ENCODE data around the gene LYL1.

Gene LYL1

DNA sequence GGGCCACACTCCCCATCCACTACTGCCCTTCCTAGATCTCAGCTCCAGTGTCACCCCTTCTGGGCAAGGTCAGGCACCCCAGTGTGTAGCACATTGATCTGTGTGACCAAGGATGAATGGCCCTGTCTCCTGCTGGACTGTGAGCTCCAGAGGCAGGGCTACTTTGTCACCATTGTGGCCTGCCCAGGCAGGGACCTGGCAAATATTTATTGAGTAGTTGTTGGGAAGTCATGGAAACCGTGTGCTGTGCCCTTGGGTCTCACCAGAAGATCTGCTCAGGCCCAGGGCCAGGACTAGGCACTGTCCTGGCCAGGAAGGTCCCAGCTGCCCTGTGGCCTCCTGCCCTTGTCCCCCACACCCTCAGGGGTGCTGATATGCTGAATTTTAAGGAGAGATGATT, 25.9 kb upstream of the LYL1 start:
- DNase-seq = no peak

DNA sequence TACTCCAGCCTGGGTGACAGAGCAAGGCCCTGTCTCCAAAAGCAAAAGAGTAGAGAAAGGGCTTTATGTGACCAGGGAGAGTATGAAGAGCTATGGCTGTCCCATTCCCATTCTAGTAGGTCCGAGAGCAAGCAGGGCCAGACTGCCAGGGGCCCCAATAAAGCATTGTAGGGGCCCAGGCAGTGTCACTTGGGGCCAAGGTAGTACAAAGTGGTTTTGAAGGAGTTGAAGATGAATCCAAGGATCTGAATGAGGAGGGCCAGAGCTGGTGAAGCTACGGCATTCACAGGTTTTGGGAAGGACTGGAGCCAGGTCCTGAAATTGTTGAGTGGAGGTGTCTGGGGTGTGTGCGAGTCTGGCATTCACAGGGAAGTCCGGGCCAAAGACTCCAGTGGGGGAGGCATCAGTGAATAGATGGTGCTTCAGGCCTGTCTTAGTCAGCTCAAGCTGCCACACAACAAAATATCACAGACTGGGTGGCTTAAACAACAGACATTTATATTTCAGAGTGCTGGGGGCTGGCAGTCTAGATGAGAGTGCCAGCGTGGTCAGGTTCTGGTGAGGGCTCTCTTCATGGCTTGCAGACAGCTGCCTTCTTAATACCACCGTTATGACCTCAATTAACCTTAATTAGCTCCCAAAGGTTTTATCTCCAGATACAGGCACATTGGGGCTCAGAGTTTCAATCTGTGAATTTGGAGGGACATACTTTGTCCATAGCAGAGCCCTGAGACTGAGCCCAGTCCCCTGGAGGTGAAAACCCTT, 25.3 kb upstream of the LYL1 start:
- DNase-seq = no peak

DNA sequence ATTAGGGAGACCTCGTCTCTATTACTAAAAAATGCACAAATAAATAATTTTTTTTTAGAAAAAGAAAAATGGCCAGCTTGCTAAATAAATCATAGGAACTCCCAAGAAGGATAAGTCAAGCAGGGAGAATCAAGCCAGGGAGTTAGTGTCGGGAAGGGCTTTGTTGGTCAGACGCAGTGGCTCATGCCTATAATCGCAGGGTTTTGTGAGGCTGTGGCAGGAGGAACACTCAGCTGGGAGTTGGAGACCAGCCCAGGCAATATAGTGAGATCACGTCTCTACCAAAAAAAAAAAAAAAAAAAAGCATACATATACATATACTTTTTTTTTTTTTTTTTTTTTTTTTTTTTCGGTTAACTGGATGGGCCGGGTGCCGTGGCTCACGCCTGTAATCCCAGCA, 24.4 kb upstream of the LYL1 start:
- DNase-seq = no peak

DNA sequence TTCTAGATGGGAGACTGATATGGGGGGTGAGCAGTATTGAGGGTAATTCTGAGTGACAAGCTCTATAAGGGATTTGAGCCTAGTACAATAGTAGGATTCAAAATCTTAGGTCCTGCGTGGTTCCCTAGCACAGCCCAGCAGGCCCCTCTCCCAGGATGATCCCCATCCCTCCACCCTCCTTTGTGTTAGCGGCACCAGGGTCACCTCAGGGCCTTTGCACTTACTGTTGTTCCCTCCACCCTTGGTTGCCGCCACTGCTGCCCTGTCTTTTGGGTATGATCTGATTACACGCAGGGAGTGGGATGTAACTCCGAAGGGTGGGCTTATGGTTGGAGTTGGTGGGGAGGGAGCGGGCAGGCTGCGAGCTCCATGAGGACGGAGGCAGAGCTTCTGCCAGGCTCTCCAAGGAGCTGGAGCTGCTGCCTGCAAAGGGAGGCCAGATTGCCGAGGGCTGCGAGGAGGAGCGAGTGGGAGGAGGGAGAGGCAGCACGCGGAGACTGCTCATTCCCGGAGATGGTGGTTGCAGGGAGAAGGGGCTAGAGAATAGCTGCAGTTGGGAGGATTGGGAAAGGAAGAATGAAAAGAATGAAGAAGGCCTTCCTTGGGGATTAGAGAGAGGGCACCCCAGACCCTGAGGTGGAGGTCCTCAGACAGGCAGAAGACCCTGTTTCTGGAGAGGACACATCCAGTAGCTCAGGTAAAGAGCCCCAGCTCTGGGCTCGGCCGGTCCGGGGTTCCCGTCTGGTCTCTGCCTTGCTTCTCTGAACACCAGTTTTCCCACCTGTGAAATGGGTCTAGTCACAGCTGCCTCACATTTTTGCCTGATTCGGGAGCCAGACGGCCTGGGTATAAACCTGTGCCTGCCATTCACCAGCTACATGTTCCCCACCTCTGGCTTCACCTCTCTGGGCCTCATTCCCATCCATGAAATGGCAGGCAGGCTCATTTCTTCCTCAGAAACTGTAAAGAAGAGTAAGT, 20.6 kb upstream of the LYL1 start:
- DNase-seq = no peak

DNA sequence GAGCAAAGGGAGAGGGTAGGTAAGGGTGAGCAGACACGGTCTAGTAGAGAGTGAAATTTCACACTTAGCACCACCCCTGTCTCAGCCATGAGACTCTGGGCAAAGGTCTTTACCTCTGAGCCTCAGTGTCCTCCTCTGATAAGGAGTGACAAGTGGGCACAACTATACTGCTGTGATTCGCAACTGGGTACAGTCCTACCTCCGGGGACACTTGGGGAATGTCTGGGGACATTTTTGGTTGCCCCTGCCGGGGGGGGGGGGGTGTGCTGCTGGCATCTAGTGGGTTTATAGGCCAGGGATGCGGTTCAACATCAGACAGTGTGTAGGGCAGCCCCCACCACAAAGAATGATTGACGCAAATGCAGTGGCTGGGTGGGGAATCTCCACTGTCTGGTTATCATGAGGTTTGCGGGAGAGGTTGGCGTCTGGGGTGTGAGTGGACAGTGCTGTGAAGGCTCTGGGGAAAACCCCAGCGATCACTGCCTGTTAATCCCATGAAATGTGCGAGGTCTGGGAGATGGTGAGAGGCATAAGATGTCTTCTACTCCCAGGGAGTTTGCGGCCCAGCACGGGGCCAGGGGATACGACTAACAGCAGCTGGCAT, 19.7 kb upstream of the LYL1 start:
- no peak for DNase-seq

DNA sequence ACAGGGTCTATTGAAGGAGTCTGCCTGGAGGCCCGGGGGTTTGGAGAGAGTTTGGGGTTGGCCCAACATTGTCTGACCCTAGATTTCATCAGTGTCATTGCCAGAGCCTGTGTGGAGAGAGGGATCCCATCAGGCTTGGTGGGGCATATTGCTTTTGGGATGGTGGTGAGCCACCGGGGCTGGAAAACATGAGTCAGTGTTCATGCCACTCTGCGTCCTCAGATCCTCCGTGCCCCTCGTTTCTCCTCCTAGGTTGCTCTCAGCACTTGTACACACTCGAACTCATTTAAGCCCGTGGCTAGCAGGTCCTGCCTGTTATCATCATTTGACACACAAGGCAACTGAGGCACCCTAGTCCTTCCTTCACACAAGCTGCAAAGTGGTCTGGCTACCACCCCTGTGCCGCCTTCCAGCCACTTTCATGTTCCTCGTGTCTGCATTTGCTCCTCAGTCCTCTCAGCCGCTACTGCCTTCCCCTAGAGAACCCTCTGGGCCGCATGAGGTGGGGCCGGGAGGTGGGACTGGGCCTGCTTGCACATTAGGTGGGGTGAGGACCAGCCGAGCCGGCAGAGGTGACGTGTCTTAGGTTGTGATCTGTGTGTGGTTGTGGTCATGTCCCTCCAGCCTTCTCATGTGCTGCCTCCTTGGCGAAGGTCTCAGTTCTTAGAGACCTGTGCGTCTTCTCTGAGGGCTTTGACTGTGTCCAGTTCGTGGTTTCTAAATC, 19.1 kb upstream of the LYL1 start:
- DNase-seq = no peak

DNA sequence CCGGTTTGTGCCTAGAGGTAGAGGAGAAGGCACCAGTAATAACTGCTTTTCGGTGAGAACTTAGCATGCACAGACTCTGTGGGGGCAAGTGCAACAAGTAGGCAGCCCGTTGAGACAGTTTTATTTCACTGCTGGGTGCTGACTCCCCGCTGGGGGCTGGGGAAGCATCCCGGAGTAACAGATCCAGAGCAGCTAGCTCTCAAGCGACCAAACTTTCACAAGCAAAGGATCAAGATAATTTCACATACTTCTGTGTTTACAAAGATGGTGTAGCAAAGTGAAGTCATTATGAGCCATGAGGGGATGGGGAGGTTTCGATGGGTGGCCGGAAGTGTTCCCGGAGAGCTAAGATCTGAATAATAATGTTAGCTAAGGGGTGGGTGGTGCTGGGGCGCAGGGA, 18.2 kb upstream of the LYL1 start:
- DNase-seq = no peak

DNA sequence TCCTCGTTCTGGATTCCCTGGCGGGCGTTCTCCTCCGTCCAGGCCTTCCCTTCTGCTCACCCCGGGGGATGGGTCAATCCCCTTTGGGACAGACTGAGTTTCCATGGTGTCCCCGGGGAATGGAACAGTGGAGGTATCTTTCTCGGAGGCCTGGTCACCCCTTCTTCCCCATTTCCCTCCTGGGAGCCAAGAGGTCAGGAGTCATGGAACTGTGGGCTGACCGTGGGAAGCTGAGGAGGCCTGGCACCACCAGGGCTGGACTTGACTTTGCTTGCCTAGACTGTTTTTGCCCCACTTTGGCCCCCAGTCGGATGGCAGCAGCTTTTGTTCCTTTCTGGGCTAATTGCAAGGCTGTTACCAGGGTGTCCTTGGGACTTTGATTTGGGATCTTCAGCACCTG, 17.4 kb upstream of the LYL1 start:
- no peak for DNase-seq

DNA sequence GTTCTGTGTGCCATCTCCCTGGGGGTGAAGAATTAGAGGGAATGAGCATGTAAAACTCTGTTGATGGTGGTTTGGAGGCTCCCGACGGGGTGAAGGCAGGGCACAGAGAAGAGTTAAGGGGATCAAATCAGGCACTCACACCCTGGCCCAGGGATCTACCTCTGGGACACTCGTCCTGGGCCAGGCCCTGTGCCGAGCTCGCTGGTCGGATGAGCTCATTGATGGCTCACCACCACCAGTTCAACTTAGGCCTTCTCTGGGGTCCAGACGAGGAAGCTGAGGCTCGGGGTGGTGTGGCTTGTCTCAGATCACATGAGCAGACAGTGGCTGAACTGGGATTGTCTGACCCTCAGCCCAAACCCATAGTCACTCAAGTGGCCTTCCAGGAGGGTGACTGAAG, 17.0 kb upstream of the LYL1 start:
- DNase-seq = no peak

DNA sequence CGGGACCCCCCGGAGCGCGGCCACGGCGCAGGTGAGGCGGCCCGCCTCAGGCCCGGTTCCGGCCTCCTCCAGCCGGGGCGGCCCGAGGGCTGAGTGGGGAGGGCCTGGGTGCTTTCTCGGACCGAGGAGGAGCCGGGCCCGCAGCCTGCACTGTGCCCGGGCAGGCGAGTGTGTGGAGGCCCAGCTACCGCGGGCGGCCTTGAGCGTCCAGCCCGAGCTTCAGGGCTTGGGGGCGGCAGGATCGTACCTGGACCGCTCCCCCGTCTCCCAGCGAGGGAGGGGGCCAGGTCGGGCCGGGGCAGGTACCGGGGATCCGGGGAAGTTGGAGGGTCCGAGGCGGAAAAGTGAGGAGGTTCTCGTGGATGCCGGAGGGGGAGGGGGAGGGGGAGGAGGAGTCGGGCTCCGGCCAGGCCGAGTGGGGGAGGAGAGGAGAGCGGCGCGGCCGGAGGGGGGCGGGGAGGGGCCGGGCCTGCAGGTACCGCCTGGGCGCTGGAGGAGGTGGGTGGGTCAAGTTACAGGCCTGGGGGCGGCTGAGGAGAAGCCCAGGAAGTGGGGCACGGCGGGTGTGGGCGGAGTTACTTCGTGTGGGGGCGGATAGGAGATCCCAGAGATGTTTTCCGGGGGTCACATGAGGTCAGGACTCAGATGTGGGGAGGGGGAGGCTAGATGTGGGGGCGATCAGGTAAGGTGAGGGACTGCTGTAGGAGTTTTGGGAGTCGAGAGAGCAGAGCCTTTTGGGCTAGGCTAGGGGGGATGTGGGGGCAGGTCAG, 16.0 kb upstream of the LYL1 start:
- DNase-seq = peak; percentile 10

DNA sequence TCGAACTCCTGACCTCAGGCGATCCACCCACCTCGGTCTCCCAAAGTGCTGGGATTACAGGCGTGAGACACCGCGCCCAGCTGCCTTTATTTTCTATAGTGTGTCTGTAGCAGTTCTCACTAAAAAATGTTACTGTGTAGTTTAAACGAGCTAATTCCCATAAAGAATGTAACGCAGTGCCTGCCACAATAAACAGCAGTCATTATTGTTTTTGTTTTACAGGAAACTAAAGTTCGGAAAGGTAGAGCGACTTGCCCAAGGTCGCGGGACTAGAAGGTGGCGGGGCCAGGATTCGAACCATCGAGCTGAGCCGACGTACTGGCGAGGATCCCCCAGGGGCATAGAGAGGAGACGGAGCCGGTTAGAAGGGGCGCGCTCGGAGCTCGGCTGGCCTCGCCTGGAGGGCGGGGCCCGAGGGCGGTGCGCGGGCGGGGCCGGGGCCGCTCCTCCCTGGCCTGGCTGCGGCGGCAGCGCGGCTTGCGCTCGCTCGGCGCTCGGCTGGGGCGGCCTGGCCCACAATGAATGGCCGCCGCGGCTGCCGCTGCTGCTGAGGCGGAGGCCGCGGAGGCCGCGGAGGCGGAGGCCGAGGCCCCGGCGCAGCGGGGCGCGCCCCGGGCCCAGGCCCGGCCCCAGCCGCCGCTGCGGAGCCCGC, 15.2 kb upstream of the LYL1 start, which contains the start of gene NACC1:
TSS of gene NACC1 (plus strand) at position 493 of the 652 bp plus-strand sequence. CDS start 16,944 bp downstream, outside the sequence.
- DNase-seq = peak; percentile 87

DNA sequence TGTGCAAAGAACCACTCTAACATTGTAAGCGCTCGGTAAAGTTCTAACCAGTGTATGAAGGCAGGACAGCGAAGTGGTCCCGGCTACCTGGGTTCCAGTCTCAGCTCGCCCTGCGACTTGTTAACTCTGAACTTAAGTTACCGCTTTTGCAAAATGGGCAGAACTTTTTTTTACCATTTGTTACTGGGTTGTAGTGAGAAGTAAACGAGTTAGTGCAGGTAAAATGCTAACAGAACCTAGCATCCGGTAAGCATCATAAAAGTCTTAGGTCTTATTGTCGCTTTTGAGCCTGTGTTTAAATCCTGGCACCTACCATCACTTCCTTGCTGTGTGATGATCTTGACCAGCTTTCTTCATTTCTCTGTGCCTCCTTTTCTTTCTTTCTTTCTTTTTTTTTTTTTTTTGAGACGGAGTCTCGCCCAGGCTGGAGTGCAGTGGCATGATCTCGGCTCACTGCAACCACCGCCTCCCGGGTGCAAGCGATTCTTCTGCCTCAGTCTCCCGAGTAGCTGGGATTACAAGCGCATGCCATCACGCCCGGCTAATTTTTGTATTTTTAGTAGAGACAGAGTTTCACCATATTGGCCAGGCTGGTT, 14.6 kb upstream of the LYL1 start:
- DNase-seq = no peak

DNA sequence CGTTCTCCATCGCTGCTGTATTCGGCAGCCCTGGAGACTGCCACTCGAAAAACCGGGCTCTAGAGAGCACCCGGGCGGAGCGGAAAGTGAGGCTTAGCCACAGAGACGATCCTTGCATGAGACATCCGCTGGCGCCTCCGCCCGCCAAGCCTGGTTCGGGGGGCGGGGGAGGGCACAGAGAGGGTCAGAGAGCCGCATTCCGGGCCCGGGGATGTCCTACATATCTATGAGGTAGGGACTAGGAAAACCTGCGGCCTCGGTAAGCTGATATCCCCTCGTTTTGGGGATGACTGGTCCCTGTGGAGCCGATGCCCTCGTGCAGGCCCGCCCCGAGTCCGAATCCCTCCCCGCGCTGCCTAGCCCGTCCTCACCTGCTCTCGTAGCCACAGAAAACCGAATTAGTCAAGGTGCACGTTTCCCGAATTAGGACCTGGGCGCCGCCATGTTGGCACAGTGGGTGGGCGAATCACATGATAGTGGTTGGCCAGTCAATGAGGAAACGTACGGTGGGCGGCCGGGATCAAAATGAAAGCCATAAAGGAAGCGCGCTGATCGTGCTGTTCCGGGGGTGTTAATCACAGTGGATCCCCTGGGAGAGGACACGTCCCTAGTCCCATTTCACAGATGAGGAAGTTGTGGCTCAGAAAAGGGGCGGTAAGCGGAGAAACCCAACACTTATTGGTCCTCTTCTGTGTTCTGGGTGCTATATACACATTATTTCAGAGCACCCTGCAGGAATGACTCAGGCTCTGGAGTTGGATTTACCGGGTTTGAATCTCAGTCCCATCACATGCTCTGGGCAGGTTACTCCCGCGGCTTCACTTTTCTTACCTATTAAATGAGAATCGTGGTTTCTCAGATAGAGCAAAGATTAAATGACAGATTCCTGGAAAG, 13.9 kb upstream of the LYL1 start, which contains the start of gene TRMT1:
TSS of gene TRMT1 (minus strand) at position 459 of the 894 bp plus-strand sequence. CDS start at position 118, 341 bp downstream.
- DNase-seq = peak; percentile 82

DNA sequence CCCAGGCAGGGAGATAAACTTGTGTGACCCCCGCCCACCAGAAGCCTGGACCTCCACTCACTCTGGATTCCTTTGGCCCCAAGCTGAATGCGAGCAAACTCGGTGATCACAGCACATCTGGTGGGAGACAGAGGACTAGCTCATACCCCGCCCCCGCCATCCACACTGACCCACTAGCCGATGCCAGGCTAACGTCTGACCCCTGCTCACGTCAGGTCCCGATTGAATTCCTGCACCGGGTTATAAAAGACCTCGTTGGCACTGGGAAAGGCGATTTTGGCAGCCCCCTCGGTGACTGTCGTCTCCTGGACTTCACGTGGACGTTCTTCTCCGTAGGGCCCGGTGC, 13.3 kb upstream of the LYL1 start:
- DNase-seq = no peak

DNA sequence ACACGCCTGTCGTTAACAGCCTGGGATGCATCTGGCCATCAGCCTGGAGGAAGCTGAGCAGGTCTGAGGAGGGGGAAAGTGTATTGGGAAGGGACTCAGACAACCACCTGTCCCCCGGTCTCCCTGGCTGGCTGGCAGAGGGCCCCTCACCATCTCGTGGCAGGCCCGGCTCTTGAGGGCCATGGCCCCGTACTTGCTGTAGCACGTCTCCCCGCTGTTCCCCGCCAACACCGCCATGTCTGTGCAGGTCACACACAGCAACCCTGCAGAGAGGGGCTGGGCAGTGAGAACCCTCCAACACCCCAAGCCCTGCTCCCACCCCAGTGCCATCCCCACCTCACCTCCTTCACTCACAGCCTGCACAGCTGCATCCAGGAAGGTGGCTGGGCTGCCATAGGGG, 9.9 kb upstream of the LYL1 start:
- DNase-seq = no peak

DNA sequence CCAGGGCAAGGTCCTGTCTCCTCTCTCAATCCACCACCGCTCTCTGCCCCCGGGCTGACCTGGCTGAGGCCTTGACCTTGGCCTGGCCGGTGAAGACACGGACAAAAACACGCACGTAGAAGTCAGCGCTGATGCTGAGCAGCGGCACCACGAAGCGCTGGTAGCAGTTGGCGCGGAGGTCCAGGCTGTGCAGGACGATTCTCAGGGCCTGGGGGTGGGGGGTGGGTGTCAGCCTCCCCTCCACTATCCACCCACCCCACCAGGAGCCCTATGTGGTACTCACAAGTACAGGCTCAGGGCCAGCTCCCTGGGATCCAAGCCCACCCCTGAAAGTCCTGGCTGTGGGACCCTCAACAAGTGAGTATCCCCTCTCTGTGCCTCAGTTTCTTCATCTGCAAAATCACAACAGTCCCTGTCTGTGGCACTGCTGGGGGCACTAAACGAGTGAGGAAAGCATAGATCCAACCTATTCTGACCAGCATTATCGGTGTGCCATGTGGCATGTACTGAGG, 7.5 kb upstream of the LYL1 start:
- no peak for DNase-seq

DNA sequence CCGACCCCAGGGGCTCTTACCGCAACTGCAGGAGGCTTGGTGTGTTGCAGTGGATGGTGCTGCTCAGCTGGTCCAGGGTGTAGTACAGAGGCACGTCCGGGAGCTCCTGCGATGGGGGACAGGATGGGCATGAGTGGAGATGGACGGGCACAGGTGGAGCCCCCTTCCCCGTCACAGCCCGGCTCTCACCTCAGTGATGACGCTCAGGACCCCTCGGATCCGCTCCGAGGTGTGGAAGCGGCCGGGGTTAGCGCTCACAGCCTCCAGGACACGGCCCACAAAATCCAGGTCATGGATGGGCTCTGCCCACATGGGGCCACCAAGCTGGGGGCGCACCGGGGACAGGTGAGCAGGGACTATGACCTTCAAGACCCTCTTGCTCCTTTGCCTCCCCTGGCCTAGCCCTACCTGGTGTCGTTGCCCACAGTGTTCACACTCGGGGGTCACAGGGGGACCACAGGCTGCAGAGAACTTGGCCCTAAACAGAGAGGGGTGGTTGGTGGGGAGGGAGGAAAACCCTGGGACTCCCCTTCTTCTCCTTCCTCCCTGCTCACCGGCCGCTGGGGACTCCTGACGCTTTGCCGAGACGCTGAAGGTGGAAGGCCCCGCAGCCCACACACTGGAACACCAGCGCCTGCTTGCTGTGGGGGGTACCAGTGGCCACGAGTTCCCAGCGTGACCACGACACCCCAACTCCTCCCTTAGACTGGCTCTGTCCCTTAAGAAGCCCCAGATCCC, 6.9 kb upstream of the LYL1 start:
- no peak for DNase-seq

DNA sequence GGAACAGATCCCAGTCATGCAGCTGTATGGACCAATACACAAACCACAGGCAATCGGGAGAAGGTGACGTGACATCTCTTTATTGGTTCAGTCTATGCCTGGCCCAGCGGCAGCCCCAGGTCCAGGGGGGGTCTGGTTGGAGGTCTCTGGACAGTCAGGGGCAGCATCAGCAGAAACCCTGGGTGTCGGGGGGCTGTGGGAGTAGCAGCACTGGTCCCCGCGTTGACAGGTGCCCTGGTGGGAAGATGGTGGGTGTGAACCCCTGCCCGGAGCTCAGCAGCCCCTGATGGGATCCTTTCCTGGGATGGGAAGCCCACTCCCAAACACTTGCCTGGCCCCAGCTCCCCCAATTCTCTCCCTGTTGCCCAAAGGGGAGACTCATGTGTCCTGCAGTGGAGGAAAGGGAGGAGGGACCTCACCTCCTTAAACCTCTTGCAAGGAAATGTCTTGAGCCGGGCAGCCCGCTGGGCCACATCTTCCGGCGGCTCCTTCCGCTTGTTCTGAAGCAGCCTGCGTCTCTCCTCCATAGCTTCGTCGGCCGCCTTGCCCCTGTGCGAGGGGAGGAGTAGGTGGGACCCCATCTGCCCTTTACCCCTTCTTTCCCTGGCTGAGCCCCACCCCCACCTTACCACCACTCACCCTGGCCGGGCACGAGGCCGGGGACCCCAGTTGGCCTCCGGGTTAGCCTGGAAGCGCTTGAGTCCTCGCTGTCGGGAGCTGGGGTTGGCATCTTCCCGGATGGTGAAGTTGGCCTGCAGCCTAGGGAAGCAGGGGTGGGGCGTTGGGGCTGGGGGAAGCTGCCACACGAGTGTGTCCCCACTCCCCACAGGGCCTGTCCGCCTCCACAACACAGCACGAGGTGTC, 2.4 kb upstream of the LYL1 start:
- DNase-seq = no peak

All from NCI-H1092 treated with DMSO at 0.1 percent for 48 hours (cell line).